ENCODE data around the gene LIMK1.

DNA sequence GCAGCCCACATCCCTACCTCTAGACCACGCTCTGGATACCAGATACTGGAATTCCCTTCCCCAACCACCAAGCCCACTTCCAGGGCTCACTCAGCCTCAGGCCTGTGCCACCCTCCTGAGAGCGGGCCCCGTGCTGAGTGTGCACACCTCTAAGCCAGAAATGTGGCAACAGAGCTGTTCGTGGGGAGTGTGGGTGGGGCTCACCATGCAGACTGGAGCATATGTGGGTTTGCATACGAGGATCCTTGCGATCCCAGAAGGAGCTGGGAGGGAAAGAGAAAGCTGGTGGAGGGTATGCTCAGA is 13.0 kb upstream of the LIMK1 start:
- TF ChIP-seq CTCF (conservative IDR thresholded peaks at IDR 0.05; ENCODE audit: low read depth, low read length), result no peak
- no peak for TF ChIP-seq POLR2A (IDR thresholded peaks at IDR 0.05; ENCODE audit: low read depth, low read length)
- TF ChIP-seq SMC3 (IDR thresholded peaks at IDR 0.05; ENCODE audit: low read depth, low read length), result no peak
- TF ChIP-seq MAZ (IDR thresholded peaks at IDR 0.05; ENCODE audit: borderline replicate concordance, low read depth, low read length), result no peak
- TF ChIP-seq ELK1 (IDR thresholded peaks at IDR 0.05; ENCODE audit: borderline replicate concordance, low read depth, low read length), result no peak

All from IMR-90 (cell line).